IMR-90 (cell line): ENCODE data around the gene MAML2. TPM values are rescaled to one million over a fixed set of nuclear protein-coding genes. Genes with fewer than 3 reads are reported as not detected.

Experiments
- ATAC-seq: fragments of 200-7000 bp; cut with Tn5 transposase; 2 replicates; pipeline ENCODE4 v1.9.1; 2020; ENCODE audit warnings: low read depth, mild to moderate bottlenecking, moderate library complexity
- BruUV-seq: library from RNA; stranded (reverse); fragments of 400-500 nt; replicated peaks from 2 replicates; lab custom pipeline; 2021; lab: Mats Ljungman, UMichigan
- CTCF ChIA-PET: fragments of 300-600 bp; formaldehyde crosslinking; extraction: SDS; loops from one replicate; lab custom pipeline; 2021; ENCODE audit warnings: antibody characterized with exemption; lab: Yijun Ruan, JAX
- POLR2A ChIA-PET: fragments of 300-600 bp; sonication (Branson Sonifier 250); formaldehyde crosslinking; loops from one replicate; lab custom pipeline; 2022; ENCODE audit warnings: antibody characterized with exemption; ENCODE audit not compliant: unreplicated experiment; lab: Charles Lee
- DNase-seq: peaks from one replicate; pipeline ENCODE4 v3.0.0; 2013
- H2AFZ ChIP-seq: replicated peaks from 2 replicates; pipeline ENCODE3; 2013; ENCODE audit warnings: low read length, mild to moderate bottlenecking; ENCODE audit not compliant: poor library complexity
- H2AK5ac ChIP-seq: 2 replicates; pipeline ENCODE4 v1.6.1; 2013; ENCODE audit warnings: low read depth, low read length, inconsistent platforms
- H2AK9ac ChIP-seq: replicated peaks from 2 replicates; pipeline ENCODE3; 2013; ENCODE audit warnings: mild to moderate bottlenecking, low read depth, low read length, moderate library complexity; ENCODE audit not compliant: poor library complexity
- H2BK120ac ChIP-seq: 2 replicates; pipeline ENCODE4 v1.6.1; 2013; ENCODE audit warnings: low read depth, low read length, inconsistent platforms
- H2BK15ac ChIP-seq: 3 replicates; pipeline ENCODE4 v1.6.1; 2013; ENCODE audit warnings: low read depth, low read length, inconsistent platforms
- H2BK20ac ChIP-seq: 2 replicates; pipeline ENCODE4 v1.6.1; 2013; ENCODE audit warnings: low read depth, mild to moderate bottlenecking, inconsistent platforms, low read length, moderate library complexity
- H2BK5ac ChIP-seq: 2 replicates; pipeline ENCODE4 v1.6.1; 2013; ENCODE audit warnings: mild to moderate bottlenecking, low read depth, low read length, inconsistent platforms; ENCODE audit not compliant: poor library complexity, severe bottlenecking
- H3K14ac ChIP-seq: replicated peaks from 2 replicates; pipeline ENCODE4 v1.6.1; 2013; ENCODE audit warnings: low read depth, low read length, inconsistent platforms
- H3K18ac ChIP-seq: 2 replicates; pipeline ENCODE4 v1.6.1; 2013; ENCODE audit warnings: low read depth, low read length, control low read depth
- H3K23ac ChIP-seq: 2 replicates; pipeline ENCODE4 v1.6.1; 2013; ENCODE audit warnings: low read depth, low read length, inconsistent platforms
- H3K27ac ChIP-seq: 2 replicates; pipeline ENCODE4 v1.5.1; 2013; ENCODE audit warnings: mild to moderate bottlenecking, control low read depth, low read length; ENCODE audit not compliant: insufficient read depth
- H3K27me3 ChIP-seq: 2 replicates; pipeline ENCODE4 v1.6.1; 2013; ENCODE audit warnings: low read length; ENCODE audit not compliant: control insufficient read depth, insufficient read depth
- H3K36me3 ChIP-seq: 2 replicates; pipeline ENCODE4 v1.6.1; 2013; ENCODE audit warnings: low read length, mixed read lengths; ENCODE audit not compliant: control insufficient read depth, insufficient read depth
- H3K4ac ChIP-seq: 2 replicates; pipeline ENCODE4 v1.6.1; 2013; ENCODE audit warnings: low read depth, low read length, inconsistent platforms
- H3K4me1 ChIP-seq: 2 replicates; pipeline ENCODE4 v1.6.1; 2013; ENCODE audit warnings: low read length, mixed read lengths; ENCODE audit not compliant: control insufficient read depth, insufficient read depth
- H3K4me2 ChIP-seq: 2 replicates; pipeline ENCODE4 v1.6.1; 2013; ENCODE audit warnings: low read depth, mild to moderate bottlenecking, control low read depth, low read length, moderate library complexity
- H3K4me3 ChIP-seq: 2 replicates; pipeline ENCODE4 v1.5.1; 2013; ENCODE audit warnings: low read depth, mild to moderate bottlenecking, control low read depth, low read length, moderate library complexity; ENCODE audit not compliant: insufficient read depth
- H3K56ac ChIP-seq: 2 replicates; pipeline ENCODE4 v1.6.1; 2013; ENCODE audit warnings: low read length, inconsistent platforms; ENCODE audit not compliant: insufficient read depth; ENCODE audit errors: extremely low read depth
- H3K79me1 ChIP-seq, 2 experiments: 2 replicates each; pipeline ENCODE4 v1.6.1; 2013; ENCODE audit warnings: low read length in 2 of 2, inconsistent platforms in 1 of 2, low read depth in 1 of 2
- H3K9ac ChIP-seq: 2 replicates; pipeline ENCODE4 v1.6.1; 2013; ENCODE audit warnings: low read depth, low read length, control low read depth
- H3K9me1 ChIP-seq: 2 replicates; pipeline ENCODE4 v1.6.1; 2013; ENCODE audit warnings: low read length, inconsistent platforms; ENCODE audit not compliant: insufficient read depth
- H3K9me3 ChIP-seq: 2 replicates; pipeline ENCODE4 v1.6.1; 2013; ENCODE audit warnings: low read length; ENCODE audit not compliant: control insufficient read depth, insufficient read depth
- H4K20me1 ChIP-seq: 2 replicates; pipeline ENCODE4 v1.6.1; 2013; ENCODE audit warnings: low read length, inconsistent platforms; ENCODE audit not compliant: insufficient read depth
- H4K5ac ChIP-seq: 2 replicates; pipeline ENCODE4 v1.6.1; 2013; ENCODE audit warnings: mild to moderate bottlenecking, low read depth, low read length, control low read depth
- H4K8ac ChIP-seq, 2 experiments: 2 replicates each; pipeline ENCODE4 v1.6.1; 2013; ENCODE audit warnings: low read depth in 2 of 2, low read length in 2 of 2, control low read depth in 1 of 2, inconsistent platforms in 1 of 2
- H4K91ac ChIP-seq: 2 replicates; pipeline ENCODE4 v1.6.1; 2013; ENCODE audit warnings: low read depth, low read length, inconsistent platforms; ENCODE audit not compliant: insufficient read depth
- BHLHE40 ChIP-seq: fragments of 150-350 bp; IDR thresholded peaks from 2 replicates; pipeline ENCODE4 v1.6.1; 2016; ENCODE audit warnings: mild to moderate bottlenecking, low read depth, low read length
- CEBPB ChIP-seq: IDR thresholded peaks from 2 replicates; pipeline ENCODE4 v1.6.1; 2012; ENCODE audit warnings: low read depth, low read length, improper control_type of control experiment
- CHD1 ChIP-seq: IDR thresholded peaks from 2 replicates; pipeline ENCODE4 v1.6.1; 2012; ENCODE audit warnings: low read depth, low read length, improper control_type of control experiment
- FOS ChIP-seq: fragments of 150-350 bp; IDR thresholded peaks from 2 replicates; pipeline ENCODE4 v1.6.1; 2016; ENCODE audit warnings: low read depth, low read length
- MAFK ChIP-seq: IDR thresholded peaks from 2 replicates; pipeline ENCODE4 v1.6.1; 2012; ENCODE audit warnings: low read depth, low read length, improper control_type of control experiment
- MAZ ChIP-seq: IDR thresholded peaks from 2 replicates; pipeline ENCODE4 v1.6.1; 2012; ENCODE audit warnings: low read depth, mild to moderate bottlenecking, low read length, improper control_type of control experiment, moderate library complexity, borderline replicate concordance
- MXI1 ChIP-seq: IDR thresholded peaks from 2 replicates; pipeline ENCODE4 v1.6.1; 2012; ENCODE audit warnings: low read depth, mild to moderate bottlenecking, low read length, moderate library complexity, borderline replicate concordance
- NFE2L2 ChIP-seq: fragments of 150-350 bp; IDR thresholded peaks from 2 replicates; pipeline ENCODE4 v1.6.1; 2016; ENCODE audit warnings: low read depth, mild to moderate bottlenecking, low read length
- RAD21 ChIP-seq: IDR thresholded peaks from 2 replicates; pipeline ENCODE4 v1.6.1; 2012; ENCODE audit warnings: low read length, improper control_type of control experiment
- RCOR1 ChIP-seq: IDR thresholded peaks from 2 replicates; pipeline ENCODE4 v1.6.1; 2012; ENCODE audit warnings: mild to moderate bottlenecking, low read length, improper control_type of control experiment; ENCODE audit not compliant: insufficient replicate concordance
- RFX5 ChIP-seq: IDR thresholded peaks from 2 replicates; pipeline ENCODE4 v1.8.0; 2012; ENCODE audit warnings: low read depth, mild to moderate bottlenecking, low read length, moderate library complexity
- WGBS, 2 experiments: methylation state at CpG; one replicate each; pipeline versions ENCODE4 v1.1.5 to v1.1.7; 2013; ENCODE audit warnings: missing lambda C conversion rate in 2 of 2; ENCODE audit not compliant: insufficient read length in 1 of 2; ENCODE audit errors: extremely low coverage in 2 of 2; 5-methylcytosine and 5-hydroxymethylcytosine counted together
- dilution Hi-C: fragments of 300-500 bp; cut with HindIII; formaldehyde crosslinking; loops from one replicate; pipeline ENCODE4 v1.14.3; 2018; ENCODE audit warnings: low sequenced_read_pairs; ENCODE audit not compliant: unreplicated experiment
- in situ Hi-C: fragments of 300-500 bp; cut with MboI; formaldehyde crosslinking; loops from 3 replicates; pipeline ENCODE4 v1.14.3; 2019; ENCODE audit warnings: low sequenced_read_pairs, inconsistent platforms, mixed read lengths
- intact Hi-C: fragments of 100-400 bp; cut with micrococcal nuclease; formaldehyde crosslinking; loops from 2 replicates; pipeline ENCODE4 v1.10.0; 2022
- polyA plus RNA-seq, 3 experiments: library from polyadenylated mRNA; depleted of rRNA; stranded (reverse); fragments of >200 nt; gene quantifications; 2 replicates each; pipeline ENCODE4 v1.2.3, GENCODE V29; 2012; ENCODE audit warnings: low replicate concordance in 1 of 3
- total RNA-seq: library from RNA; depleted of rRNA; stranded (reverse); fragments of >200 nt; gene quantifications from 2 replicates; pipeline ENCODE4 v1.2.3, GENCODE V29; 2012
- TF ChIP-seq, protein P1 (sequence below): fragments of 150-350 bp; IDR thresholded peaks from 2 replicates; pipeline ENCODE4 v1.6.1; 2017; ENCODE audit warnings: mild to moderate bottlenecking, antibody characterized with exemption, low read length, low read depth
- TF ChIP-seq, protein P2 (sequence below): conservative IDR thresholded peaks from 2 replicates; pipeline ENCODE4 v1.5.1; 2012; ENCODE audit warnings: mild to moderate bottlenecking, low read depth, low read length, improper control_type of control experiment
- TF ChIP-seq, protein P3 (sequence below): fragments of 150-350 bp; IDR thresholded peaks from 2 replicates; pipeline ENCODE4 v1.6.1; 2016; ENCODE audit warnings: low read depth, mild to moderate bottlenecking, low read length, moderate library complexity, borderline replicate concordance

MAML2 gene
- total and polyA plus RNA-seq, 2 of the 4 experiments (the other 2 are of a cell fraction): 15.0 to 19.5 TPM

DNA sequence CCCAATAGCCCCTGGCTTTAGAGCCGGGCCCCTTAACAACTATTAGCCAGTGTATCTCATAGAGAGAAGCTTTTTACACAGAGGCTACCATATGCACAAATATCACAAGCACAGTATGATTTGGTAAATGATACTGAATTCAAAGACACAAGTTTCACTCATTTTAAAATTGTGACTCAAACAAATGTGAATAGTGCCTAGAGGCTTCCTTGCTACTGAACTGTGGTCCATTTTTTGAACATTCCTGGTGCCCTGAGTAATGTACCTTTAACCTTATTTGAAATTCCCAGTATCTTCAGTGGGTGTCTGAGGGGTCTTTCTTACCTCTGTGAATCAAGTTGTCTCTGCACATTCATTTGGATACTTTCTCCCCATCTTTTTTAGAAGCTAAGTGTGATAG lies 156.2 kb downstream of the MAML2 start:
- TF ChIP-seq MXI1 (no peak), CHD1 (no peak), BHLHE40 (no peak), MAFK (no peak), RAD21 (no peak), MAZ (no peak), CEBPB (no peak), RCOR1 (no peak), RFX5 (no peak), NFE2L2 (no peak), FOS (no peak)
- TF ChIP-seq, protein P1, sequence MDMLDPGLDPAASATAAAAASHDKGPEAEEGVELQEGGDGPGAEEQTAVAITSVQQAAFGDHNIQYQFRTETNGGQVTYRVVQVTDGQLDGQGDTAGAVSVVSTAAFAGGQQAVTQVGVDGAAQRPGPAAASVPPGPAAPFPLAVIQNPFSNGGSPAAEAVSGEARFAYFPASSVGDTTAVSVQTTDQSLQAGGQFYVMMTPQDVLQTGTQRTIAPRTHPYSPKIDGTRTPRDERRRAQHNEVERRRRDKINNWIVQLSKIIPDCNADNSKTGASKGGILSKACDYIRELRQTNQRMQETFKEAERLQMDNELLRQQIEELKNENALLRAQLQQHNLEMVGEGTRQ: no peak
- TF ChIP-seq, protein P2, sequence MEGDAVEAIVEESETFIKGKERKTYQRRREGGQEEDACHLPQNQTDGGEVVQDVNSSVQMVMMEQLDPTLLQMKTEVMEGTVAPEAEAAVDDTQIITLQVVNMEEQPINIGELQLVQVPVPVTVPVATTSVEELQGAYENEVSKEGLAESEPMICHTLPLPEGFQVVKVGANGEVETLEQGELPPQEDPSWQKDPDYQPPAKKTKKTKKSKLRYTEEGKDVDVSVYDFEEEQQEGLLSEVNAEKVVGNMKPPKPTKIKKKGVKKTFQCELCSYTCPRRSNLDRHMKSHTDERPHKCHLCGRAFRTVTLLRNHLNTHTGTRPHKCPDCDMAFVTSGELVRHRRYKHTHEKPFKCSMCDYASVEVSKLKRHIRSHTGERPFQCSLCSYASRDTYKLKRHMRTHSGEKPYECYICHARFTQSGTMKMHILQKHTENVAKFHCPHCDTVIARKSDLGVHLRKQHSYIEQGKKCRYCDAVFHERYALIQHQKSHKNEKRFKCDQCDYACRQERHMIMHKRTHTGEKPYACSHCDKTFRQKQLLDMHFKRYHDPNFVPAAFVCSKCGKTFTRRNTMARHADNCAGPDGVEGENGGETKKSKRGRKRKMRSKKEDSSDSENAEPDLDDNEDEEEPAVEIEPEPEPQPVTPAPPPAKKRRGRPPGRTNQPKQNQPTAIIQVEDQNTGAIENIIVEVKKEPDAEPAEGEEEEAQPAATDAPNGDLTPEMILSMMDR: no peak
- TF ChIP-seq, protein P3, sequence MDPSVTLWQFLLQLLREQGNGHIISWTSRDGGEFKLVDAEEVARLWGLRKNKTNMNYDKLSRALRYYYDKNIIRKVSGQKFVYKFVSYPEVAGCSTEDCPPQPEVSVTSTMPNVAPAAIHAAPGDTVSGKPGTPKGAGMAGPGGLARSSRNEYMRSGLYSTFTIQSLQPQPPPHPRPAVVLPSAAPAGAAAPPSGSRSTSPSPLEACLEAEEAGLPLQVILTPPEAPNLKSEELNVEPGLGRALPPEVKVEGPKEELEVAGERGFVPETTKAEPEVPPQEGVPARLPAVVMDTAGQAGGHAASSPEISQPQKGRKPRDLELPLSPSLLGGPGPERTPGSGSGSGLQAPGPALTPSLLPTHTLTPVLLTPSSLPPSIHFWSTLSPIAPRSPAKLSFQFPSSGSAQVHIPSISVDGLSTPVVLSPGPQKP: no peak
- ChIA-PET POLR2A (no interaction called here), CTCF (no interaction called here)
- no peak overlapping the region for H3K9ac ChIP-seq
- H2BK15ac ChIP-seq: peak overlapping the region; percentile 25; the same call in 1 of the 3 replicates
- WGBS, 2 experiments: no CpG with 5 or more reads among the region's 1 CpG
- no peaks in the 10 kb centered on the region for H3K36me3 ChIP-seq
- H3K79me1 ChIP-seq: peaks cover 16 to 48% of the 10 kb centered on the region in 2 experiments
- no peaks in the 10 kb centered on the region for H4K20me1 ChIP-seq
- peak overlapping the region; percentile 50; the same call in 1 of the 2 replicates for H2BK20ac ChIP-seq
- dilution Hi-C loops (no loop called here), intact Hi-C loops (no loop called here), in situ Hi-C loops (no loop called here)
- H4K5ac ChIP-seq: peak overlapping the region; percentile 45; the same call in 1 of the 2 replicates
- no peaks in the 10 kb centered on the region for H3K9me3 ChIP-seq
- H2BK120ac ChIP-seq: no peak overlapping the region
- no peak overlapping the region; the same call in 1 of the 2 replicates for H3K14ac ChIP-seq
- peak overlapping the region; percentile 22; the same call in 1 of the 2 replicates for H3K18ac ChIP-seq
- no peak overlapping the region for H3K4me3 ChIP-seq
- H4K91ac ChIP-seq: no peak overlapping the region; the same call in 1 of the 2 replicates
- no peak for DNase-seq
- no peak overlapping the region for H2AFZ ChIP-seq
- peak overlapping the region; percentile 99 for H2BK5ac ChIP-seq
- H2AK9ac ChIP-seq: no peak overlapping the region
- 0 out of 2 replicates have a peak, but pooled peaks cover 5% of the 10 kb centered on the region for H3K9me1 ChIP-seq
- H3K4me2 ChIP-seq: no peak overlapping the region; the same call in 1 of the 2 replicates
- H3K23ac ChIP-seq: peak overlapping the region; percentile 29
- peaks cover 11% of the 10 kb centered on the region for H3K4me1 ChIP-seq
- no peaks in the 10 kb centered on the region for H3K27me3 ChIP-seq
- no peak overlapping the region for H2AK5ac ChIP-seq
- H3K27ac ChIP-seq: no peak overlapping the region; the same call in 1 of the 2 replicates
- BruUV-seq: no TSS peak
- H3K56ac ChIP-seq: no peak overlapping the region
- H3K4ac ChIP-seq: peak overlapping the region; percentile 31; the same call in 1 of the 2 replicates
- no peak for ATAC-seq
- H4K8ac ChIP-seq: no peak overlapping the region
